ENCODE measurements around the gene SAMD4B.

SAMD4B gene

DNA sequence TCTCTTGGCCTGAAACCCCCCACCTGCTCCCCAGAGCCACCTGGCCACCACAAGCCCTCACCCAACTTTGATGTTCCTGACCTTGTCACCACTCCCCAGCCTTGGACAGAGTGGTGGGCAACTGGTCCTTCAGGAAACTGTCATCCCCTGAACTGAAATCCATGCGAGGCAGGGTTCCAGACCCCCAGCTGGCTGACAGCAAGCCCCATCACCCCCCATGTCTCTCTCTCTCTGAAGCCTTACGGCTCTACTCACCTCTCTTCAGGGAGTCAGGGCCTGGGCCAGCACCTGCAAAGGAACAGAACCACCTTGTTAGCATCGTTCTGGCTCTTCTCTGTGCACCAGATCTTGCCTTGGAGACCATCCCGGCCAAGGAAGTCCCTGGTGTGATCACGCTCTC lies 24.1 kb upstream of the SAMD4B start:
- no peak for DNase-seq (ENCODE audit: extremely low read depth, insufficient read length)
- TF ChIP-seq, protein P1, sequence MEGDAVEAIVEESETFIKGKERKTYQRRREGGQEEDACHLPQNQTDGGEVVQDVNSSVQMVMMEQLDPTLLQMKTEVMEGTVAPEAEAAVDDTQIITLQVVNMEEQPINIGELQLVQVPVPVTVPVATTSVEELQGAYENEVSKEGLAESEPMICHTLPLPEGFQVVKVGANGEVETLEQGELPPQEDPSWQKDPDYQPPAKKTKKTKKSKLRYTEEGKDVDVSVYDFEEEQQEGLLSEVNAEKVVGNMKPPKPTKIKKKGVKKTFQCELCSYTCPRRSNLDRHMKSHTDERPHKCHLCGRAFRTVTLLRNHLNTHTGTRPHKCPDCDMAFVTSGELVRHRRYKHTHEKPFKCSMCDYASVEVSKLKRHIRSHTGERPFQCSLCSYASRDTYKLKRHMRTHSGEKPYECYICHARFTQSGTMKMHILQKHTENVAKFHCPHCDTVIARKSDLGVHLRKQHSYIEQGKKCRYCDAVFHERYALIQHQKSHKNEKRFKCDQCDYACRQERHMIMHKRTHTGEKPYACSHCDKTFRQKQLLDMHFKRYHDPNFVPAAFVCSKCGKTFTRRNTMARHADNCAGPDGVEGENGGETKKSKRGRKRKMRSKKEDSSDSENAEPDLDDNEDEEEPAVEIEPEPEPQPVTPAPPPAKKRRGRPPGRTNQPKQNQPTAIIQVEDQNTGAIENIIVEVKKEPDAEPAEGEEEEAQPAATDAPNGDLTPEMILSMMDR (IDR thresholded peaks at IDR 0.05; ENCODE audit: insufficient read depth, low read length, poor library complexity, severe bottlenecking), result no peak
- no peaks in the 10 kb centered on the region for H3K36me3 ChIP-seq (ENCODE audit: control insufficient read depth, insufficient read depth, low read length)

DNA sequence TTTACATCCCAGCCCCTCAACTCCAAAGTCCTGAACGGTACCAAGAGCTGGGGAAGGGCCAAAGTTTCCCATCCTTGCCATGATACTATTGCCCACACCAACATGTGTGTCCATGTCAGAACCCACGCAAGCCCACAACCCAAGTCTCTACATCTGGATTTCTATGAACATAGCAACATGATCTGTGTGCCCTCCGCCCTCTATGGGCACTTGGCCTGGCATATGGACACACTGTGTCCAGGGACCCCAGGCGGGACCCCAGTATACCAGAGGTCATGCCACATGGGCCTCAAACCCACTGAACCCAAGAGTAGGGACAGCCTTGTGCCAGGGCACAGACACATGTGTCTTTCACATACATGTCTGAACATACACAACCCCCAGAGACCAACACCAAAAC lies 23.5 kb upstream of the SAMD4B start:
- Histone ChIP-seq H3K27me3 (replicated peaks; ENCODE audit: control insufficient read depth, insufficient read depth, low read length) (no peaks in the 10 kb centered on the region), H3K4me3 (replicated peaks; ENCODE audit: low read depth, low read length) (no peak overlapping the region), H3K36me3 (ENCODE audit: control insufficient read depth, insufficient read depth, low read length) (no peaks in the 10 kb centered on the region)
- no peak for DNase-seq (ENCODE audit: extremely low read depth, insufficient read length)
- TF ChIP-seq, protein P1 (IDR thresholded peaks at IDR 0.05; ENCODE audit: insufficient read depth, low read length, poor library complexity, severe bottlenecking), result no peak

More for the DNA sequence above, 24.1 kb upstream of the SAMD4B start:
- H3K4me3 ChIP-seq (replicated peaks; ENCODE audit: low read depth, low read length), result no peak overlapping the region
- H3K27me3 ChIP-seq (replicated peaks; ENCODE audit: control insufficient read depth, insufficient read depth, low read length), result no peaks in the 10 kb centered on the region

GRCh38 chr19:39319098-39319891 lies 22.9 kb upstream of the SAMD4B start:
- Histone ChIP-seq H3K4me3 (replicated peaks; ENCODE audit: low read depth, low read length) (no peak overlapping the region), H3K36me3 (ENCODE audit: control insufficient read depth, insufficient read depth, low read length) (no peaks in the 10 kb centered on the region), H3K27me3 (replicated peaks; ENCODE audit: control insufficient read depth, insufficient read depth, low read length) (no peaks in the 10 kb centered on the region)
- TF ChIP-seq, protein P1 (IDR thresholded peaks at IDR 0.05; ENCODE audit: insufficient read depth, low read length, poor library complexity, severe bottlenecking), result no peak
- DNase-seq (ENCODE audit: extremely low read depth, insufficient read length), result no peak

- TF ChIP-seq, protein P1 (IDR thresholded peaks at IDR 0.05; ENCODE audit: insufficient read depth, low read length, poor library complexity, severe bottlenecking), result no peak
- no peaks in the 10 kb centered on the region for H3K27me3 ChIP-seq (replicated peaks; ENCODE audit: control insufficient read depth, insufficient read depth, low read length)
- no peak overlapping the region for H3K4me3 ChIP-seq (replicated peaks; ENCODE audit: low read depth, low read length)
- H3K36me3 ChIP-seq (ENCODE audit: control insufficient read depth, insufficient read depth, low read length), result no peaks in the 10 kb centered on the region
- no peak for DNase-seq (ENCODE audit: extremely low read depth, insufficient read length)
Observed at GRCh38 chr19:39319892-39320248, 22.4 kb upstream of the SAMD4B start.

- Histone ChIP-seq H3K4me3 (replicated peaks; ENCODE audit: low read depth, low read length) (no peak overlapping the region), H3K36me3 (ENCODE audit: control insufficient read depth, insufficient read depth, low read length) (no peaks in the 10 kb centered on the region), H3K27me3 (replicated peaks; ENCODE audit: control insufficient read depth, insufficient read depth, low read length) (no peaks in the 10 kb centered on the region)
- TF ChIP-seq, protein P1 (IDR thresholded peaks at IDR 0.05; ENCODE audit: insufficient read depth, low read length, poor library complexity, severe bottlenecking), result no peak
- DNase-seq (ENCODE audit: extremely low read depth, insufficient read length), result no peak
Observed at GRCh38 chr19:39321117-39321831, 20.9 kb upstream of the SAMD4B start.

All from GM06990 (cell line).